Thyroid gland (tissue), 4 donors: ENCODE measurements around the gene PPP3CA.

Source experiments
- POLR2A ChIP-seq, 2 donors: fragments of 450-650 bp; IDR thresholded peaks; one replicate each; pipeline ENCODE4 v1.6.1; 2017; ENCODE audit warnings: antibody characterized with exemption in 2 of 2, mild to moderate bottlenecking in 2 of 2, moderate library complexity in 1 of 2
- TF ChIP-seq, protein P1 (sequence below), 6 experiments: fragments of 200-600 bp in 3 of 6; fragments of 450-650 bp in 3 of 6; sonication (generic) in 3 of 6; IDR thresholded peaks; one replicate each; pipeline ENCODE4 v1.5.1; 2016 to 2019; ENCODE audit warnings: antibody characterized with exemption in 6 of 6, mild to moderate bottlenecking in 2 of 6, inconsistent platforms in 1 of 6, moderate library complexity in 1 of 6

DNA sequence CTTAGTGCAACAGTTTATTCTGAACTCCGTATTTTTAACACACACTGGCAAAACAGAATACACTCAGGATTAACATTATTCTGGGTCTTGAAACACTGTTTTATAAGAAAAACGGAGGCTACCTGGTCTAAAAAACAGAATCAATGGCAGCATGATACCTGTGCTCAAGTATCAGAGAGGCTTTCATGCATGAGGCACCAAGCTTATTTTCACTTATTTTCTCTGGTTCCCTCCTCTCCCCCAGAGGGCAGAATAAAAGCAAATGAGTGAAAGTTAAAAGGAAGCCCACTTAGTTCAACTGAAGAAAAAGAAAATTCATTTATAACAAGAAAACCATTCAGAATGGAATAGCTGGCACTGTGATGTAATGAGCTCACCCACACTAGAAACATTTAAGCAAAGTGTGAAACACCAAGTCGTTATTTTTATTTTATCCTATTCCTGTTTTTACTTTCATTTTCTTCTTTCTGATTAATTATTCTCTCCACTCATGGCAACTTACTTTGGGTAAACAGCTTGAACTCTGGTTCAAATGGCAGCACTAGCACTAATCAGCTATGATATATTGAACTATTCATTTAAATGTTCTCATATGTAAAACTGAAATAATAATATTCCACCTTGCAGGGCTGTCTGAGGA lies 211.8 kb downstream of the PPP3CA start:
- TF ChIP-seq, protein P1, sequence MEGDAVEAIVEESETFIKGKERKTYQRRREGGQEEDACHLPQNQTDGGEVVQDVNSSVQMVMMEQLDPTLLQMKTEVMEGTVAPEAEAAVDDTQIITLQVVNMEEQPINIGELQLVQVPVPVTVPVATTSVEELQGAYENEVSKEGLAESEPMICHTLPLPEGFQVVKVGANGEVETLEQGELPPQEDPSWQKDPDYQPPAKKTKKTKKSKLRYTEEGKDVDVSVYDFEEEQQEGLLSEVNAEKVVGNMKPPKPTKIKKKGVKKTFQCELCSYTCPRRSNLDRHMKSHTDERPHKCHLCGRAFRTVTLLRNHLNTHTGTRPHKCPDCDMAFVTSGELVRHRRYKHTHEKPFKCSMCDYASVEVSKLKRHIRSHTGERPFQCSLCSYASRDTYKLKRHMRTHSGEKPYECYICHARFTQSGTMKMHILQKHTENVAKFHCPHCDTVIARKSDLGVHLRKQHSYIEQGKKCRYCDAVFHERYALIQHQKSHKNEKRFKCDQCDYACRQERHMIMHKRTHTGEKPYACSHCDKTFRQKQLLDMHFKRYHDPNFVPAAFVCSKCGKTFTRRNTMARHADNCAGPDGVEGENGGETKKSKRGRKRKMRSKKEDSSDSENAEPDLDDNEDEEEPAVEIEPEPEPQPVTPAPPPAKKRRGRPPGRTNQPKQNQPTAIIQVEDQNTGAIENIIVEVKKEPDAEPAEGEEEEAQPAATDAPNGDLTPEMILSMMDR (IDR thresholded peaks at IDR 0.05) = no peak
- TF ChIP-seq POLR2A (IDR thresholded peaks at IDR 0.05) = no peak
